Hepatocyte (in vitro differentiated cells): ENCODE measurements around the gene KDM4C.

Source experiments
- EZH2phosphoT487 ChIP-seq: fragments of 200-600 bp; sonication (generic); IDR thresholded peaks from one replicate; pipeline ENCODE4 v1.6.1; 2018; ENCODE audit warnings: antibody characterized with exemption, mild to moderate bottlenecking, low read depth, moderate library complexity; ENCODE audit not compliant: unreplicated experiment, severe bottlenecking
- TF ChIP-seq, protein P1 (sequence below): fragments of 200-600 bp; sonication (generic); IDR thresholded peaks from 2 replicates; pipeline ENCODE4 v1.5.1; 2016; ENCODE audit warnings: antibody characterized with exemption, mild to moderate bottlenecking; ENCODE audit not compliant: poor library complexity

DNA sequence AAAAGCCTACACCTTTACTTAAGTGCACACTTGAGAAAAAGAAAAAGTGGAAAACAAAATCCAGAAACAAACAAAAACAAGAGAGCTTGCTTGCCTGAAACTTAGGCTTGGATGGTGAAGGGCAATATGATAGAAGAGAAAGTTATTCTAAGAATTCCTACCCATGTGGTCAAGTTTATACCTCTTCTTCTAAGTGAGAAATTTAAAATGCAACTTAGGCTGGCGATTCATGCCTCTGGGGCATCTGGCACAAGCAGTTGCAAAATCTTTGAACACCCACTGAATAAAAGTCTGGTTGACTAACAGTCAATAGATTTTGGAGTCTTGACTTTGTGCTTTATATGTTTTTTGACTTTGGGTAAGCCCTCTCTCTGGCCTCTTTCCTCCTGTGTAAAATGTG, 239.6 kb downstream of the KDM4C start:
- TF ChIP-seq, protein P1, sequence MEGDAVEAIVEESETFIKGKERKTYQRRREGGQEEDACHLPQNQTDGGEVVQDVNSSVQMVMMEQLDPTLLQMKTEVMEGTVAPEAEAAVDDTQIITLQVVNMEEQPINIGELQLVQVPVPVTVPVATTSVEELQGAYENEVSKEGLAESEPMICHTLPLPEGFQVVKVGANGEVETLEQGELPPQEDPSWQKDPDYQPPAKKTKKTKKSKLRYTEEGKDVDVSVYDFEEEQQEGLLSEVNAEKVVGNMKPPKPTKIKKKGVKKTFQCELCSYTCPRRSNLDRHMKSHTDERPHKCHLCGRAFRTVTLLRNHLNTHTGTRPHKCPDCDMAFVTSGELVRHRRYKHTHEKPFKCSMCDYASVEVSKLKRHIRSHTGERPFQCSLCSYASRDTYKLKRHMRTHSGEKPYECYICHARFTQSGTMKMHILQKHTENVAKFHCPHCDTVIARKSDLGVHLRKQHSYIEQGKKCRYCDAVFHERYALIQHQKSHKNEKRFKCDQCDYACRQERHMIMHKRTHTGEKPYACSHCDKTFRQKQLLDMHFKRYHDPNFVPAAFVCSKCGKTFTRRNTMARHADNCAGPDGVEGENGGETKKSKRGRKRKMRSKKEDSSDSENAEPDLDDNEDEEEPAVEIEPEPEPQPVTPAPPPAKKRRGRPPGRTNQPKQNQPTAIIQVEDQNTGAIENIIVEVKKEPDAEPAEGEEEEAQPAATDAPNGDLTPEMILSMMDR: no peak
- TF ChIP-seq EZH2phosphoT487: no peak
